ENCODE measurements around the gene SEMA3D.

DNA sequence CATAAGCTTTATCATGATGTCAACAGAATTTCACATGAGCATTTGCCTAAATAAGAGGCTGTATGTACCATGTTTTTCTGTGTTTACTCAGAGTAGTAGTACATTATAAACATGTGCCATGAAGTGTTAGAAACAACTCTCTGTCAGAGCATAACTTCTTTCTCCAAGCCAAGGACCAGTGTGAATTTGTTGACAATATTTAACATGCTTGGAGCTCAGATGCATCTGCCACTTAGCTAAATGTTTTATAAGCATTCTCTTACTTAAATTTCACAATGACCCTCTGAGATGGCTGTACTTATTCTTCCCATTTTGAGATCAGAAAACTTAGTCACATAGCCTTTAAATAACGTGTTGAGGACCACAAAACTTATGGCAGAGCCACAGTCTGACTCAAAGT lies 105.0 kb downstream of the SEMA3D start:
- no peak for TF ChIP-seq RFX5 (IDR thresholded peaks at IDR 0.05)
- no peak for TF ChIP-seq POLR2A (IDR thresholded peaks at IDR 0.05; ENCODE audit: low read length)
- TF ChIP-seq, protein P1, sequence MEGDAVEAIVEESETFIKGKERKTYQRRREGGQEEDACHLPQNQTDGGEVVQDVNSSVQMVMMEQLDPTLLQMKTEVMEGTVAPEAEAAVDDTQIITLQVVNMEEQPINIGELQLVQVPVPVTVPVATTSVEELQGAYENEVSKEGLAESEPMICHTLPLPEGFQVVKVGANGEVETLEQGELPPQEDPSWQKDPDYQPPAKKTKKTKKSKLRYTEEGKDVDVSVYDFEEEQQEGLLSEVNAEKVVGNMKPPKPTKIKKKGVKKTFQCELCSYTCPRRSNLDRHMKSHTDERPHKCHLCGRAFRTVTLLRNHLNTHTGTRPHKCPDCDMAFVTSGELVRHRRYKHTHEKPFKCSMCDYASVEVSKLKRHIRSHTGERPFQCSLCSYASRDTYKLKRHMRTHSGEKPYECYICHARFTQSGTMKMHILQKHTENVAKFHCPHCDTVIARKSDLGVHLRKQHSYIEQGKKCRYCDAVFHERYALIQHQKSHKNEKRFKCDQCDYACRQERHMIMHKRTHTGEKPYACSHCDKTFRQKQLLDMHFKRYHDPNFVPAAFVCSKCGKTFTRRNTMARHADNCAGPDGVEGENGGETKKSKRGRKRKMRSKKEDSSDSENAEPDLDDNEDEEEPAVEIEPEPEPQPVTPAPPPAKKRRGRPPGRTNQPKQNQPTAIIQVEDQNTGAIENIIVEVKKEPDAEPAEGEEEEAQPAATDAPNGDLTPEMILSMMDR (IDR thresholded peaks at IDR 0.05), result no peak
- TF ChIP-seq SREBF2 (IDR thresholded peaks at IDR 0.05), result no peak
- no peak for TF ChIP-seq ZFP36 (IDR thresholded peaks at IDR 0.05; ENCODE audit: borderline replicate concordance, partially characterized antibody)
- TF ChIP-seq EP300 (IDR thresholded peaks at IDR 0.05), result no peak
- TF ChIP-seq KDM1A (IDR thresholded peaks at IDR 0.05; ENCODE audit: low read depth), result no peak
- no peak for TF ChIP-seq CBX8 (IDR thresholded peaks at IDR 0.05)
- no peak for TF ChIP-seq ZSCAN20 (CRISPR knock-in tag; IDR thresholded peaks at IDR 0.05)
- no peak for TF ChIP-seq HEYL (CRISPR knock-in tag; IDR thresholded peaks at IDR 0.05)
- no peak for TF ChIP-seq EHMT2 (IDR thresholded peaks at IDR 0.05; ENCODE audit: low read depth)
- TF ChIP-seq RNF2 (IDR thresholded peaks at IDR 0.05; ENCODE audit: borderline replicate concordance, low read depth), result no peak
- TF ChIP-seq HDAC2 (IDR thresholded peaks at IDR 0.05), result no peak
- no peak for TF ChIP-seq SMC3 (IDR thresholded peaks at IDR 0.05)
